Measurements from ENCODE around the gene IL17RA. TPM values are rescaled to one million over a fixed set of nuclear protein-coding genes. Genes with fewer than 3 reads are reported as not detected.

The IL17RA gene
- total RNA-seq, 1 experiment from 2014 or later: 18.0 TPM

DNA sequence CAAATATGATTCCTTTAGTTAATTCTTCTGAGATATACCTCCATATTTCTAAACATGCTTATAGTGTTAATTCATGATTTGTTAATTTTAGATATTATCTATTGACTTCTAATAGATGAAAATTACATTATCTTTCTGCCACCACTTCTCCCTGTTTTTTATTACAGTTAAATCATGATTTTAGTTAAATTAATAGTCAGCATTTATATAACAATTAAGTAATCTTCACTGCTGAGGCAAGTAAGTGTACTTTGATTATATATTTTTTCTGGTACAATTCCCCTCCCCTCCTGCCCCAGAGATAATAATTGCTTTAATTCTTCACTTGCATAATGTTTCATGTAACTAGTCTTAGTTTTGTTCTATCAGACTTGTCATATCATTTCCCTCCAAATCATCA is 5.8 kb downstream of the IL17RA start:
- DNase-seq: no peak
- CTCF ChIA-PET: no interaction called here
- H3K4me1 Mint-ChIP-seq (ENCODE audit: low read depth, unreplicated experiment): no peaks in the 10 kb centered on the region
- H3K27ac Mint-ChIP-seq (ENCODE audit: unreplicated experiment): no peak overlapping the region
- intact Hi-C loops (cut with micrococcal nuclease; ENCODE audit: unreplicated experiment): no loop called here
- no peaks in the 10 kb centered on the region for H3K9me3 Mint-ChIP-seq (ENCODE audit: low read depth, unreplicated experiment)
- H3K4me3 Mint-ChIP-seq (ENCODE audit: low read depth, unreplicated experiment): no peak overlapping the region
- TF ChIP-seq, protein P1, sequence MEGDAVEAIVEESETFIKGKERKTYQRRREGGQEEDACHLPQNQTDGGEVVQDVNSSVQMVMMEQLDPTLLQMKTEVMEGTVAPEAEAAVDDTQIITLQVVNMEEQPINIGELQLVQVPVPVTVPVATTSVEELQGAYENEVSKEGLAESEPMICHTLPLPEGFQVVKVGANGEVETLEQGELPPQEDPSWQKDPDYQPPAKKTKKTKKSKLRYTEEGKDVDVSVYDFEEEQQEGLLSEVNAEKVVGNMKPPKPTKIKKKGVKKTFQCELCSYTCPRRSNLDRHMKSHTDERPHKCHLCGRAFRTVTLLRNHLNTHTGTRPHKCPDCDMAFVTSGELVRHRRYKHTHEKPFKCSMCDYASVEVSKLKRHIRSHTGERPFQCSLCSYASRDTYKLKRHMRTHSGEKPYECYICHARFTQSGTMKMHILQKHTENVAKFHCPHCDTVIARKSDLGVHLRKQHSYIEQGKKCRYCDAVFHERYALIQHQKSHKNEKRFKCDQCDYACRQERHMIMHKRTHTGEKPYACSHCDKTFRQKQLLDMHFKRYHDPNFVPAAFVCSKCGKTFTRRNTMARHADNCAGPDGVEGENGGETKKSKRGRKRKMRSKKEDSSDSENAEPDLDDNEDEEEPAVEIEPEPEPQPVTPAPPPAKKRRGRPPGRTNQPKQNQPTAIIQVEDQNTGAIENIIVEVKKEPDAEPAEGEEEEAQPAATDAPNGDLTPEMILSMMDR (IDR thresholded peaks at IDR 0.05; ENCODE audit: unreplicated experiment): no peak
- no TSS peak for BruUV-seq (replicated peaks)
- peaks cover 6% of the 10 kb centered on the region for H3K36me3 Mint-ChIP-seq (ENCODE audit: insufficient read depth, unreplicated experiment)
- no peaks in the 10 kb centered on the region for H3K27me3 Mint-ChIP-seq (ENCODE audit: unreplicated experiment)

DNA sequence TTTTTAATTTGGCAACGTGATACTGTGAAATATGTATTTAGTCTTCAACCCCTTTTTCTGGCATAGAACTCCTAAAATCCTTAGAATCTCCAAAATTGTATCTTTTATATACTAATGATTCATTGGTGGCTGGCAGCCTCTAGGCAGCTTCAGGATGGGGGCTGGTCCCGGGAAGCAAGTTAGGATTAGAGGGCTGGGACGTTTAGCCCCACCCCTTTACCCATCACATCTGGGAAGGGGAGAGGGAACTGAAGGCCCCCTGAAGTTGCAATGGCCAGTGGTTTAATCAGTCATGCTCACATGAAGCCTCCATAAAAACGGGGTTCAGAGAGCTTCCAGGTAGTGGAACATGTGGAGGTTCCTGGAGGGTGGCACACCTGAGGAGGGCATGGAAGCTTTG is 7.1 kb downstream of the IL17RA start:
- TF ChIP-seq, protein P1 (IDR thresholded peaks at IDR 0.05; ENCODE audit: unreplicated experiment): no peak
- Mint-ChIP-seq H3K36me3 (ENCODE audit: insufficient read depth, unreplicated experiment) (no peaks in the 10 kb centered on the region), H3K27ac (ENCODE audit: unreplicated experiment) (no peak overlapping the region), H3K4me1 (ENCODE audit: low read depth, unreplicated experiment) (no peaks in the 10 kb centered on the region), H3K4me3 (ENCODE audit: low read depth, unreplicated experiment) (no peak overlapping the region), H3K9me3 (ENCODE audit: low read depth, unreplicated experiment) (no peaks in the 10 kb centered on the region), H3K27me3 (ENCODE audit: unreplicated experiment) (no peaks in the 10 kb centered on the region)
- intact Hi-C loops (cut with micrococcal nuclease; ENCODE audit: unreplicated experiment): no loop called here
- no peak for DNase-seq
- no TSS peak for BruUV-seq (replicated peaks)
- CTCF ChIA-PET: no interaction called here

DNA sequence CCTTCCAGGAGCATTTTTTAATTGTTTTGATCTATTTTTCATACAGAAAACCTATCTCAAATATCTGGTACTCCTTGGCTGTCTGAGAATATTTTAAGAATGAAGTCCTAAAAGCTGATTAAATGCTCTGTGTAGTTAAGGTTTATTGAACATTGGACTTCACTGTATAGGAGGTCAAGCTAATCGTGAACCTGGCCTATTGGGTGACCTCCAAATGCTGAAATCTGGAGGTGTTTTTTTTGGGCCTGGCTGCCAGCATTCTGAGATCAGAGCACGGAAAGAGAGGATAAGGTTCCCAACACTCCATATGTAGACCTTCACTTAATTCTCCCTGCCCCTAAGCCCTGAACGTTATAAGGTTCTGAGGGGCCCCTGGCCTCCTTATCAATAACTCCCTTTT is 8.3 kb downstream of the IL17RA start:
- CTCF ChIA-PET: no interaction called here
- Mint-ChIP-seq H3K4me1 (ENCODE audit: low read depth, unreplicated experiment) (no peaks in the 10 kb centered on the region), H3K9me3 (ENCODE audit: low read depth, unreplicated experiment) (no peaks in the 10 kb centered on the region), H3K27ac (ENCODE audit: unreplicated experiment) (no peak overlapping the region), H3K36me3 (ENCODE audit: insufficient read depth, unreplicated experiment) (no peaks in the 10 kb centered on the region), H3K4me3 (ENCODE audit: low read depth, unreplicated experiment) (no peak overlapping the region), H3K27me3 (ENCODE audit: unreplicated experiment) (no peaks in the 10 kb centered on the region)
- TF ChIP-seq, protein P1 (IDR thresholded peaks at IDR 0.05; ENCODE audit: unreplicated experiment): no peak
- no peak for DNase-seq
- no TSS peak for BruUV-seq (replicated peaks)
- intact Hi-C loops (cut with micrococcal nuclease; ENCODE audit: unreplicated experiment): no loop called here

DNA sequence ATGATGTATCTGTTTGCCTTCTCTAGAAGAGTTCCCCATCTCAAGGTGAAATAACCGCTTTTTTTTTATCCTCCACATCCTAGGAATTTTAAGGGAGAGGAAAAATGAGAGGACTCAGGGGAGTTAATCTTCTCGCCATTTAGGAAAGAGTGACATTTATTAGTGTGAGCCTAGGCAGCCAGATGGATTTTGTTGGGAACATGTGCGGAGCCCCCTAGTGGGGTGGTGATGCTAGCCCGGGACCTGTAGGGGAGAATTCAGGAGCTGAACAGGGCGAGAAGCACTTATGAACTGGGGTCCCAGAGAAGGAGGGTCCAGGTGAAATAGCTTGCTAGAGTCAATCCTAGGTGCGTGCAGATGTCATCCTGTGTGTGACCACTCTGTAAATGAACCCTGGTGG is 10.7 kb downstream of the IL17RA start:
- no TSS peak for BruUV-seq (replicated peaks)
- no peaks in the 10 kb centered on the region for H3K4me1 Mint-ChIP-seq (ENCODE audit: low read depth, unreplicated experiment)
- H3K9me3 Mint-ChIP-seq (ENCODE audit: low read depth, unreplicated experiment): no peaks in the 10 kb centered on the region
- H3K36me3 Mint-ChIP-seq (ENCODE audit: insufficient read depth, unreplicated experiment): no peaks in the 10 kb centered on the region
- CTCF ChIA-PET: no interaction called here
- H3K27me3 Mint-ChIP-seq (ENCODE audit: unreplicated experiment): no peaks in the 10 kb centered on the region
- no peak overlapping the region for H3K4me3 Mint-ChIP-seq (ENCODE audit: low read depth, unreplicated experiment)
- H3K27ac Mint-ChIP-seq (ENCODE audit: unreplicated experiment): no peak overlapping the region
- TF ChIP-seq, protein P1 (IDR thresholded peaks at IDR 0.05; ENCODE audit: unreplicated experiment): no peak
- no peak for DNase-seq
- intact Hi-C loops (cut with micrococcal nuclease; ENCODE audit: unreplicated experiment): no loop called here
